IPS DF 4.7 (cell line): ENCODE data around the gene NSD1.

ENCODE experiments used
- DNase-seq: peaks from one replicate; pipeline ENCODE4 v3.0.0-alpha.2; 2013; ENCODE audit warnings: low spot score; ENCODE audit errors: extremely low read depth

Gene NSD1

DNA sequence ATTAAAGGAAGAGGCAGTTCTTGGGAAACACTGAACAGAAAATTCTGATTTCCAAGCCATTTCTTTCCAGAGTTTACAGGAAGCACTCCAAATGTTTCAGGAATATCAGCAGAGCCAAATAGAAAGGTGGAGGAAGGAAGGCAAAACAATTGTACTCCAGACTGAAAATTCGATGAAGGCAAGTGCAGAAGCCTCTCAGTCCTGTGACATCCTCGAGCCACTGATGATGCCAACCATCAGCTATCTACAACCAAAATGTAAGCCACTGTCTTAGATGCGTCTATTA, 215.7 kb downstream of the NSD1 start:
- no peak for DNase-seq

DNA sequence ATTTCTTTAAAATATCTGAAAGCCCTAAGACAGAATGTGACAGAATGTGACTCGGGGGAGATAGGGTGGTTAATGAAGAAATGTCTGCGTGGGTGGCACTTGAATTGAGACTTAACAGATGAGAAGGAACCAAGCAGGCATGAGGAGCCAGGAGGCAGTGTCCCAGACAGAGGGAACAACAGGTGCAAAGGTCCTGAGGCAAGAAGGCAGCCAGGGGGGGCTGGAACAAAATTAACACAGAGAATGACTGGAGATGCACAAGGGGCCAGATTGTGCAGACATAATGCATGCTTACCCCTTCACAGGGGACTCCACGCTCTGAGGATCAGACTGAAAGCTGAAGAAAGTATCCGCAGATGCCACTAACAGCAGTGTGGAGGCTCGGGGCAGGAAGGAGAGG, 216.2 kb downstream of the NSD1 start:
- no peak for DNase-seq
